Activated B cell treated with CpG ODN at 0.5 μM for 24 hours (primary cell): ENCODE measurements around the gene OR4D11. TPM values are rescaled to one million over a fixed set of nuclear protein-coding genes. Genes with fewer than 3 reads are reported as not detected.

Experiments
- ATAC-seq: fragments of 200-7000 bp; cut with Tn5 transposase; one replicate; pipeline ENCODE4 v1.10.0; 2021; ENCODE audit warnings: low read depth, mild to moderate bottlenecking, moderate library complexity
- CTCF ChIA-PET: fragments of 350-600 bp; sonication (Branson Sonifier 250); formaldehyde crosslinking; loops from one replicate; lab custom pipeline; 2021; ENCODE audit warnings: antibody characterized with exemption; lab: Charles Lee
- POLR2A ChIA-PET: fragments of 350-600 bp; sonication (Branson Sonifier 250); formaldehyde crosslinking; loops from one replicate; lab custom pipeline; 2021; ENCODE audit warnings: antibody characterized with exemption; lab: Charles Lee
- DNase-seq: peaks from one replicate; pipeline ENCODE4 v3.0.0; 2022
- H3K27ac Mint-ChIP-seq: one replicate; pipeline ENCODE4 v1.8.0; 2020; ENCODE audit warnings: mixed read lengths
- H3K27me3 Mint-ChIP-seq: one replicate; pipeline ENCODE4 v1.8.0; 2021; ENCODE audit warnings: mixed read lengths
- H3K36me3 Mint-ChIP-seq: one replicate; pipeline ENCODE4 v1.8.0; 2021; ENCODE audit warnings: low read depth, mixed read lengths
- H3K4me1 Mint-ChIP-seq: one replicate; pipeline ENCODE4 v1.8.0; 2021; ENCODE audit warnings: mixed read lengths
- H3K4me3 Mint-ChIP-seq: one replicate; pipeline ENCODE4 v1.8.0; 2020; ENCODE audit warnings: mild to moderate bottlenecking, mixed read lengths
- H3K9me3 Mint-ChIP-seq: one replicate; pipeline ENCODE4 v1.8.0; 2020; ENCODE audit warnings: mixed read lengths
- intact Hi-C: fragments of 100-400 bp; cut with micrococcal nuclease; formaldehyde crosslinking; loops from one replicate; pipeline ENCODE4 v1.15.1; 2024
- total RNA-seq: library from RNA; stranded (reverse); gene quantifications from 2 replicates; pipeline ENCODE4 v1.2.3, GENCODE V29; 2022
- TF ChIP-seq, protein P1 (sequence below): fragments of 200-600 bp; IDR thresholded peaks from one replicate; pipeline ENCODE4 v1.8.0; 2022; ENCODE audit warnings: antibody characterized with exemption, mild to moderate bottlenecking

The OR4D11 gene
- total RNA-seq, 1 donor from 2014 or later = not detected

DNA sequence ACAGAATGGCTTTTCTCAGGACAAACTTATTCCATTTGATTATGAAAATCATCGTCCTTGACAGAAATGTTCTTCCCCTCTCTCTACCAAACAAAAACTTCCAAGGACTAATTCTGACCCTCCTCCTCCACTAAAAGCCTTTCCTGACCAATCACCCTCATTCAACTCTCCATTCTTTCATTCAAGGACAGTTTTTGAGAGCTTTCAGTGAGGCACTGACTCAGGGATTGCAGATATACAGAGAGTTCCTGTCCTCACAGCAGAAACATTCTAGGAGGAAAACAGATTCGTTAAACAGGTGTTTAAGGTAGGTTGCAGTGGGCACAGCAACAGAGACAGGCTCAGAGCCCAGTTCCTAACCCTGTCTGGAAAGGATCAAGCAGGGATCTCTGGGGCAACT is 49.5 kb downstream of the OR4D11 start:
- no peak for ATAC-seq
- ChIA-PET POLR2A (interaction anchor here (0.7 kb wide), 1 partner anchor 11 kb away, joined by 7 read pairs; no protein-coding TSS in a partner anchor), CTCF (no interaction called here)

DNA sequence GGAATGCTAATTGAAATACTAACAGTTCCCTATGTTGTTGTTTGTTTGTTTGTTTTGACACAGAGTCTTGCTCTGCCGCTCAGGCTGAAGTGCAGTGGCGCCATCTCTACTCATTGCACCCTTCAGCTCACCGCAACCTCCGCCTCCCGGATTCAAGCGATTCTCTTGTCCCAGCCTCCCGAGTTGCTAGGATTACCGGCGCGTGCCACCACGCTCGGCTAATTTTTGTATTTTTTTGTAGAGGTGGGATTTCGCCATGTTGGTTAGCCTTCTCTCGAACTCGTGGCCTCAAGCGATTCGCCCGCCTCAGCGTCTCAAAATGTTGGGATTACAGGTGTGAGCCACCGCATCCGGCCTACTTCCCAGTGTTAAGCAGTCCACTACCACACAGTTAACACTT is 49.9 kb downstream of the OR4D11 start:
- Mint-ChIP-seq H3K27me3 (no peaks in the 10 kb centered on the region), H3K4me3 (no peak overlapping the region), H3K36me3 (peaks cover 9% of the 10 kb centered on the region), H3K4me1 (peaks cover 53% of the 10 kb centered on the region), H3K27ac (no peak overlapping the region), H3K9me3 (no peaks in the 10 kb centered on the region)
- POLR2A ChIA-PET = no interaction called here
- TF ChIP-seq, protein P1, sequence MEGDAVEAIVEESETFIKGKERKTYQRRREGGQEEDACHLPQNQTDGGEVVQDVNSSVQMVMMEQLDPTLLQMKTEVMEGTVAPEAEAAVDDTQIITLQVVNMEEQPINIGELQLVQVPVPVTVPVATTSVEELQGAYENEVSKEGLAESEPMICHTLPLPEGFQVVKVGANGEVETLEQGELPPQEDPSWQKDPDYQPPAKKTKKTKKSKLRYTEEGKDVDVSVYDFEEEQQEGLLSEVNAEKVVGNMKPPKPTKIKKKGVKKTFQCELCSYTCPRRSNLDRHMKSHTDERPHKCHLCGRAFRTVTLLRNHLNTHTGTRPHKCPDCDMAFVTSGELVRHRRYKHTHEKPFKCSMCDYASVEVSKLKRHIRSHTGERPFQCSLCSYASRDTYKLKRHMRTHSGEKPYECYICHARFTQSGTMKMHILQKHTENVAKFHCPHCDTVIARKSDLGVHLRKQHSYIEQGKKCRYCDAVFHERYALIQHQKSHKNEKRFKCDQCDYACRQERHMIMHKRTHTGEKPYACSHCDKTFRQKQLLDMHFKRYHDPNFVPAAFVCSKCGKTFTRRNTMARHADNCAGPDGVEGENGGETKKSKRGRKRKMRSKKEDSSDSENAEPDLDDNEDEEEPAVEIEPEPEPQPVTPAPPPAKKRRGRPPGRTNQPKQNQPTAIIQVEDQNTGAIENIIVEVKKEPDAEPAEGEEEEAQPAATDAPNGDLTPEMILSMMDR = no peak
- ATAC-seq (no peak), DNase-seq (no peak)
- intact Hi-C loops = loop anchor here (5.0 to 10.0 kb wide), 3 partner anchors 379 to 1889 kb away; partner anchors contain the start of genes DTX4, LPXN, ZDHHC5 and ZFP91
- CTCF ChIA-PET = no interaction called here

More for the DNA sequence above, 49.5 kb downstream of the OR4D11 start:
- intact Hi-C loops = loop anchor here (5.0 to 10.0 kb wide), 3 partner anchors 378 to 1888 kb away; partner anchors contain the start of genes DTX4, LPXN, ZDHHC5 and ZFP91
- peak overlapping the region; percentile 64 for H3K27ac Mint-ChIP-seq
- peaks cover 50% of the 10 kb centered on the region for H3K4me1 Mint-ChIP-seq
- no peaks in the 10 kb centered on the region for H3K9me3 Mint-ChIP-seq
- no peak overlapping the region for H3K4me3 Mint-ChIP-seq
- H3K27me3 Mint-ChIP-seq = no peaks in the 10 kb centered on the region
- TF ChIP-seq, protein P1 = no peak
- DNase-seq = no peak
- peaks cover 9% of the 10 kb centered on the region for H3K36me3 Mint-ChIP-seq

Other genes starting within 250 kb of the OR4D11 start
- not detected in 2 replicates for gene OR5AN1, start 144.7 kb upstream of the OR4D11 start, total RNA-seq
- not detected in 2 replicates for gene OR5A2, start 77.2 kb upstream of the OR4D11 start, total RNA-seq
- not detected in 2 replicates for gene OR5A1, start 67.1 kb upstream of the OR4D11 start, total RNA-seq
- gene OR4D6, start 46.6 kb upstream of the OR4D11 start, total RNA-seq = not detected in 2 replicates
- not detected in 2 replicates for gene OR4D10, start 30.3 kb upstream of the OR4D11 start, total RNA-seq
- gene OR4D9, start 8.0 kb downstream of the OR4D11 start, total RNA-seq = not detected in 2 replicates
- 34.7 and 38.0 TPM in 2 replicates for gene OSBP, start 112.2 kb downstream of the OR4D11 start, total RNA-seq
- gene PATL1, start 165.5 kb downstream of the OR4D11 start, total RNA-seq = 42.0 and 45.1 TPM in 2 replicates
- not detected in 2 replicates for gene OR10V1, start 210.3 kb downstream of the OR4D11 start, total RNA-seq